ENCODE data around the gene GAS7. TPM values are rescaled to one million over a fixed set of nuclear protein-coding genes. Genes with fewer than 3 reads are reported as not detected.

Gene GAS7
- total RNA-seq, 1 experiment from 2014 or later, result 4.1 TPM

DNA sequence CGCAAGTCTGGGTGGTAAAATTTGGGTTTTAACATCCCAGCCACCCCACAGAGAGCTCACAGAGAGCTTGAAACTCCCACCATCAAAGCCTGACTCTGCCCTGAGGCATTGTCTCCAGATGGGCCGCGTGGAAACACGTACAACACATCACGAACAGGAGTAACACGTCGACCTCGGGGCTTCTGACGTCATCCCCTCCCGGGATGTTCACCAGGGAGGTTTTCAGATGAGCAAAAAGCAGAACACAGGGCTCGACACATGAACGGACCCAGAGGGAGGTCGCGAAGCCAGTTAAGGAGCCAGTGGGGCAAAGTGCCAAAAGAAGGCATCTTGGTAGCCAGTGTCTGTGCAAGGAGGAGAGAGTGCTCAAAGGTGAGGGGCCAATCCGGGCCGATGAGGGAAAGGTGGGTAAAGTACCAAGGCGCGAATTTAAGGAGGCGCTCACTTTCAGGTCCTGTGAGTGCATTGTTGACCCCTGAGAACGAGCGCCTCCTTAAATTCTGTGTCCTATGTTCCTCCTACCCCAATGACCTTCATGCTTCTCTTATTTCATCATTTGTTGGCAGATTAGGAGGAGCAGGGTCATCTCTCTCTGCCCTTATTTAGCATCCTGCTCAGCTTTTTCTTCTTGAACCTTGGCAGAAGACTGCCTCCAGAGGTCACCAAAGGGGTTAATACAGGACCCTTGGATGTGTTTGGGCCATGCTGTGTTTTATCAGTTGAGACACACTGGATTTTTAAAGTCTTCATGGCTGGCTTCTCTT, 298.9 kb downstream of the GAS7 start:
- H3K27ac ChIP-seq (ENCODE audit: low read depth, low read length), result no peak overlapping the region
- CTCF ChIA-PET, result no interaction called here
- RAD21 ChIA-PET (ENCODE audit: low non-redundant PET in 1 of 2, low total read pairs in 2 of 2, uncharacterized antibody in 2 of 2, unreplicated experiment in 2 of 2), result no interaction called here
- no peak overlapping the region for H3K9ac ChIP-seq (ENCODE audit: low read length)
- no peaks in the 10 kb centered on the region for H3K79me2 ChIP-seq (ENCODE audit: insufficient read depth, low read length)
- no peak overlapping the region for H3K4me2 ChIP-seq (ENCODE audit: low read length)
- intact Hi-C loops (cut with micrococcal nuclease), result no loop called here
- H2AFZ ChIP-seq (ENCODE audit: low read depth, low read length, poor library complexity, severe bottlenecking), result no peak overlapping the region
- ATAC-seq (no peak), DNase-seq (ENCODE audit: low read depth, low spot score) (no peak)
- peaks cover 4 to 7% of the 10 kb centered on the region in 2 experiments; a peak in 3 of 4 replicates for H3K4me1 ChIP-seq (ENCODE audit: control insufficient read depth in 1 of 2, insufficient read depth in 2 of 2, low read length in 2 of 2)
- H3K9me3 ChIP-seq (ENCODE audit: control insufficient read depth in 1 of 2, insufficient read depth in 1 of 2, low read depth in 1 of 2, low read length in 2 of 2), result no peaks in the 10 kb centered on the region
- POLR2A ChIA-PET, result no interaction called here
- TF ChIP-seq POLR2AphosphoS5 (IDR thresholded peaks at IDR 0.05; ENCODE audit: low read depth, low read length) (no peak), CEBPB (IDR thresholded peaks at IDR 0.05; ENCODE audit: low read depth) (no peak), EGR1 (IDR thresholded peaks at IDR 0.05; ENCODE audit: low read depth) (no peak), YY1 (IDR thresholded peaks at IDR 0.05; ENCODE audit: extremely low read depth, insufficient replicate concordance, low read depth, low read length) (no peak), SIN3A (IDR thresholded peaks at IDR 0.05; ENCODE audit: low read depth) (no peak), FOSL1 (IDR thresholded peaks at IDR 0.05; ENCODE audit: low read depth) (no peak), POLR2A (IDR thresholded peaks at IDR 0.05; ENCODE audit: borderline replicate concordance, extremely low read depth, insufficient read depth, insufficient read length) (no peak), ZNF274 (IDR thresholded peaks at IDR 0.05; ENCODE audit: low read depth, low read length) (no peak), ZFX (IDR thresholded peaks at IDR 0.05) (no peak), CBX3 (IDR thresholded peaks at IDR 0.05; ENCODE audit: low read depth) (no peak), RAD21 (IDR thresholded peaks at IDR 0.05; ENCODE audit: low read depth) (no peak)
- TF ChIP-seq, protein P1, sequence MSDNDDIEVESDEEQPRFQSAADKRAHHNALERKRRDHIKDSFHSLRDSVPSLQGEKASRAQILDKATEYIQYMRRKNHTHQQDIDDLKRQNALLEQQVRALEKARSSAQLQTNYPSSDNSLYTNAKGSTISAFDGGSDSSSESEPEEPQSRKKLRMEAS (IDR thresholded peaks at IDR 0.05), result no peak
- TF ChIP-seq, protein P2, sequence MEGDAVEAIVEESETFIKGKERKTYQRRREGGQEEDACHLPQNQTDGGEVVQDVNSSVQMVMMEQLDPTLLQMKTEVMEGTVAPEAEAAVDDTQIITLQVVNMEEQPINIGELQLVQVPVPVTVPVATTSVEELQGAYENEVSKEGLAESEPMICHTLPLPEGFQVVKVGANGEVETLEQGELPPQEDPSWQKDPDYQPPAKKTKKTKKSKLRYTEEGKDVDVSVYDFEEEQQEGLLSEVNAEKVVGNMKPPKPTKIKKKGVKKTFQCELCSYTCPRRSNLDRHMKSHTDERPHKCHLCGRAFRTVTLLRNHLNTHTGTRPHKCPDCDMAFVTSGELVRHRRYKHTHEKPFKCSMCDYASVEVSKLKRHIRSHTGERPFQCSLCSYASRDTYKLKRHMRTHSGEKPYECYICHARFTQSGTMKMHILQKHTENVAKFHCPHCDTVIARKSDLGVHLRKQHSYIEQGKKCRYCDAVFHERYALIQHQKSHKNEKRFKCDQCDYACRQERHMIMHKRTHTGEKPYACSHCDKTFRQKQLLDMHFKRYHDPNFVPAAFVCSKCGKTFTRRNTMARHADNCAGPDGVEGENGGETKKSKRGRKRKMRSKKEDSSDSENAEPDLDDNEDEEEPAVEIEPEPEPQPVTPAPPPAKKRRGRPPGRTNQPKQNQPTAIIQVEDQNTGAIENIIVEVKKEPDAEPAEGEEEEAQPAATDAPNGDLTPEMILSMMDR (IDR thresholded peaks at IDR 0.05 in 2 of 3, conservative IDR thresholded peaks at IDR 0.05 in 1 of 3; ENCODE audit: borderline replicate concordance in 1 of 3, insufficient read depth in 1 of 3, low read depth in 2 of 3, low read length in 2 of 3), result no peak
- TF ChIP-seq, protein P3, sequence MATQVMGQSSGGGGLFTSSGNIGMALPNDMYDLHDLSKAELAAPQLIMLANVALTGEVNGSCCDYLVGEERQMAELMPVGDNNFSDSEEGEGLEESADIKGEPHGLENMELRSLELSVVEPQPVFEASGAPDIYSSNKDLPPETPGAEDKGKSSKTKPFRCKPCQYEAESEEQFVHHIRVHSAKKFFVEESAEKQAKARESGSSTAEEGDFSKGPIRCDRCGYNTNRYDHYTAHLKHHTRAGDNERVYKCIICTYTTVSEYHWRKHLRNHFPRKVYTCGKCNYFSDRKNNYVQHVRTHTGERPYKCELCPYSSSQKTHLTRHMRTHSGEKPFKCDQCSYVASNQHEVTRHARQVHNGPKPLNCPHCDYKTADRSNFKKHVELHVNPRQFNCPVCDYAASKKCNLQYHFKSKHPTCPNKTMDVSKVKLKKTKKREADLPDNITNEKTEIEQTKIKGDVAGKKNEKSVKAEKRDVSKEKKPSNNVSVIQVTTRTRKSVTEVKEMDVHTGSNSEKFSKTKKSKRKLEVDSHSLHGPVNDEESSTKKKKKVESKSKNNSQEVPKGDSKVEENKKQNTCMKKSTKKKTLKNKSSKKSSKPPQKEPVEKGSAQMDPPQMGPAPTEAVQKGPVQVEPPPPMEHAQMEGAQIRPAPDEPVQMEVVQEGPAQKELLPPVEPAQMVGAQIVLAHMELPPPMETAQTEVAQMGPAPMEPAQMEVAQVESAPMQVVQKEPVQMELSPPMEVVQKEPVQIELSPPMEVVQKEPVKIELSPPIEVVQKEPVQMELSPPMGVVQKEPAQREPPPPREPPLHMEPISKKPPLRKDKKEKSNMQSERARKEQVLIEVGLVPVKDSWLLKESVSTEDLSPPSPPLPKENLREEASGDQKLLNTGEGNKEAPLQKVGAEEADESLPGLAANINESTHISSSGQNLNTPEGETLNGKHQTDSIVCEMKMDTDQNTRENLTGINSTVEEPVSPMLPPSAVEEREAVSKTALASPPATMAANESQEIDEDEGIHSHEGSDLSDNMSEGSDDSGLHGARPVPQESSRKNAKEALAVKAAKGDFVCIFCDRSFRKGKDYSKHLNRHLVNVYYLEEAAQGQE (IDR thresholded peaks at IDR 0.05; ENCODE audit: low read depth), result no peak
- no peaks in the 10 kb centered on the region for H3K9me2 ChIP-seq (ENCODE audit: insufficient read depth)
- H3K4me3 ChIP-seq (replicated peaks in 1 of 2; ENCODE audit: low read depth in 1 of 2, low read length in 2 of 2), result no peak overlapping the region
- H3K27me3 ChIP-seq (ENCODE audit: insufficient read depth, low read length), result peaks cover 15% of the 10 kb centered on the region; the same call in 1 of the 2 replicates
- H3K36me3 ChIP-seq (ENCODE audit: control insufficient read depth in 1 of 2, insufficient read depth in 2 of 2, low read length in 2 of 2), result no peaks in the 10 kb centered on the region
- no peaks in the 10 kb centered on the region for H4K20me1 ChIP-seq (ENCODE audit: insufficient read depth)
- no TSS peak for BruUV-seq (replicated peaks)

Data from HCT116 (cell line).